H1 (cell line): ENCODE data around the gene OR8B12. TPM values are rescaled to one million over a fixed set of nuclear protein-coding genes. Genes with fewer than 3 reads are reported as not detected.

Source experiments
- CTCF ChIA-PET: fragments of 300-600 bp; sonication (Branson Sonifier 250); formaldehyde crosslinking; loops from one replicate; lab custom pipeline; 2021; ENCODE audit not compliant: partially characterized antibody; lab: Charles Lee
- POLR2A ChIA-PET: fragments of 300-600 bp; sonication (Branson Sonifier 250); formaldehyde crosslinking; loops from one replicate; lab custom pipeline; 2021; ENCODE audit warnings: inconsistent platforms; ENCODE audit not compliant: partially characterized antibody; lab: Charles Lee
- DNase-seq, 2 experiments: peaks; one replicate each; pipeline versions ENCODE4 v3.0.0 to v3.0.0-alpha.2; 2010 to 2022; ENCODE audit warnings: low spot score in 2 of 2, low read depth in 1 of 2, mixed read lengths in 1 of 2
- FAIRE-seq: peaks from 2 replicates; lab custom pipeline; 2011; peaks lifted over from hg19 to GRCh38; lab: Jason Lieb, UNC
- H2AFZ ChIP-seq: 2 replicates; pipeline ENCODE4 v1.8.1; 2012; ENCODE audit warnings: low read length, inconsistent platforms
- H2AK5ac ChIP-seq: 2 replicates; pipeline ENCODE4 v1.6.1; 2013; ENCODE audit warnings: low read depth, low read length
- H2BK120ac ChIP-seq: replicated peaks from 2 replicates; pipeline ENCODE3; 2013; ENCODE audit warnings: low read depth, low read length, inconsistent platforms
- H2BK12ac ChIP-seq: 2 replicates; pipeline ENCODE4 v1.6.1; 2013; ENCODE audit warnings: low read depth, low read length
- H2BK15ac ChIP-seq: 2 replicates; pipeline ENCODE4 v1.6.1; 2013; ENCODE audit warnings: low read length
- H2BK20ac ChIP-seq: 2 replicates; pipeline ENCODE4 v1.6.1; 2013; ENCODE audit warnings: low read length
- H2BK5ac ChIP-seq: 2 replicates; pipeline ENCODE4 v1.6.1; 2013; ENCODE audit warnings: low read depth, low read length
- H3K14ac ChIP-seq: 2 replicates; pipeline ENCODE4 v1.6.1; 2013; ENCODE audit warnings: inconsistent platforms; ENCODE audit not compliant: insufficient read length
- H3K18ac ChIP-seq: 2 replicates; pipeline ENCODE4 v1.6.1; 2013; ENCODE audit warnings: low read length; ENCODE audit errors: extremely low read depth
- H3K23ac ChIP-seq: 2 replicates; pipeline ENCODE4 v1.6.1; 2013; ENCODE audit warnings: inconsistent platforms; ENCODE audit not compliant: insufficient read length
- H3K23me2 ChIP-seq: 2 replicates; pipeline ENCODE4 v1.6.1; 2013; ENCODE audit warnings: low read depth, low read length
- H3K27ac ChIP-seq: 2 replicates; pipeline ENCODE4 v1.6.1; 2011; ENCODE audit warnings: low read depth, low read length, inconsistent platforms
- H3K27me3 ChIP-seq, 4 experiments: replicated peaks in 1 of 4; 1 replicate in 1 of 4; 2 replicates in 3 of 4; pipeline versions ENCODE4 v1.6.1 to v1.8.1; 2011 to 2013; ENCODE audit warnings: low read length in 3 of 4, mild to moderate bottlenecking in 3 of 4, inconsistent platforms in 2 of 4, mixed read lengths in 2 of 4, moderate library complexity in 1 of 4; ENCODE audit not compliant: control insufficient read depth in 3 of 4, insufficient read depth in 3 of 4; ENCODE audit errors: extremely low read depth in 1 of 4
- H3K36me3 ChIP-seq, 4 experiments: 2 replicates each; pipeline versions ENCODE4 v1.6.1 to v1.8.1; 2011 to 2013; ENCODE audit warnings: mild to moderate bottlenecking in 4 of 4, low read length in 3 of 4, moderate library complexity in 2 of 4, control low read depth in 1 of 4, inconsistent platforms in 1 of 4; ENCODE audit not compliant: insufficient read depth in 4 of 4, control insufficient read depth in 2 of 4
- H3K4ac ChIP-seq: replicated peaks from 2 replicates; pipeline ENCODE3; 2013; ENCODE audit warnings: low read length, low read depth, mixed read lengths, inconsistent platforms; ENCODE audit not compliant: insufficient read length
- H3K4me1 ChIP-seq, 4 experiments: replicated peaks in 1 of 4; 1 replicate in 1 of 4; 2 replicates in 3 of 4; pipeline versions ENCODE4 v1.6.1 to v1.8.1; 2011 to 2013; ENCODE audit warnings: low read length in 3 of 4, inconsistent platforms in 2 of 4, mixed read lengths in 1 of 4; ENCODE audit not compliant: insufficient read depth in 4 of 4, control insufficient read depth in 3 of 4
- H3K4me2 ChIP-seq, 2 experiments: 2 replicates each; pipeline versions ENCODE4 v1.6.1 to v1.8.1; 2011 to 2013; ENCODE audit warnings: low read depth in 2 of 2, low read length in 2 of 2, control low read depth in 1 of 2, inconsistent platforms in 1 of 2, mild to moderate bottlenecking in 1 of 2; ENCODE audit not compliant: insufficient read depth in 1 of 2
- H3K4me3 ChIP-seq, 4 experiments: fragments of 200-600, 300-600 bp in 1 of 4; sonication (generic), shearing (Covaris generic), sonication (Bioruptor Twin) in 1 of 4; 2 replicates each; pipeline versions ENCODE4 v1.5.1 to v1.8.1; 2011 to 2016; ENCODE audit warnings: low read length in 4 of 4, low read depth in 3 of 4, control low read depth in 2 of 4, inconsistent platforms in 2 of 4, mild to moderate bottlenecking in 2 of 4, mixed read lengths in 1 of 4, moderate library complexity in 1 of 4; ENCODE audit not compliant: insufficient read depth in 2 of 4; ENCODE audit errors: extremely low read depth in 1 of 4
- H3K56ac ChIP-seq: replicated peaks from 2 replicates; pipeline ENCODE3; 2013; ENCODE audit warnings: low read depth, mild to moderate bottlenecking, mixed read lengths, low read length, inconsistent platforms; ENCODE audit not compliant: insufficient read length
- H3K79me1 ChIP-seq: 2 replicates; pipeline ENCODE4 v1.6.1; 2013; ENCODE audit warnings: low read depth, low read length, control low read depth
- H3K79me2 ChIP-seq, 2 experiments: 2 replicates each; pipeline versions ENCODE4 v1.6.1 to v1.8.1; 2012 to 2013; ENCODE audit warnings: low read length in 2 of 2, mild to moderate bottlenecking in 2 of 2, inconsistent platforms in 1 of 2; ENCODE audit not compliant: insufficient read depth in 2 of 2, control insufficient read depth in 1 of 2
- H3K9ac ChIP-seq, 4 experiments: replicated peaks in 1 of 4; 1 replicate in 1 of 4; 2 replicates in 3 of 4; pipeline versions ENCODE4 v1.6.1 to v1.8.1; 2011 to 2013; ENCODE audit warnings: low read depth in 3 of 4, low read length in 3 of 4, control low read depth in 2 of 4, mild to moderate bottlenecking in 2 of 4, moderate library complexity in 2 of 4, inconsistent platforms in 1 of 4; ENCODE audit errors: extremely low read depth in 1 of 4
- H3K9me3 ChIP-seq, 2 experiments: 2 replicates each; pipeline versions ENCODE4 v1.6.1 to v1.8.1; 2012 to 2013; ENCODE audit warnings: mild to moderate bottlenecking in 2 of 2, moderate library complexity in 2 of 2, control low read depth in 1 of 2, inconsistent platforms in 1 of 2, low read depth in 1 of 2, low read length in 1 of 2, mixed read lengths in 1 of 2; ENCODE audit not compliant: insufficient read depth in 2 of 2
- H4K20me1 ChIP-seq, 2 experiments: replicated peaks in 1 of 2; 2 replicates each; pipeline versions ENCODE3 to v1.8.1; 2011 to 2013; ENCODE audit warnings: inconsistent platforms in 2 of 2, low read length in 2 of 2, mild to moderate bottlenecking in 1 of 2; ENCODE audit not compliant: insufficient read depth in 2 of 2, control insufficient read depth in 1 of 2
- H4K5ac ChIP-seq: 2 replicates; pipeline ENCODE4 v1.6.1; 2013; ENCODE audit warnings: low read length, low read depth, mixed read lengths, inconsistent platforms; ENCODE audit not compliant: insufficient read length
- H4K8ac ChIP-seq: 2 replicates; pipeline ENCODE4 v1.8.0; 2013; ENCODE audit warnings: mild to moderate bottlenecking, moderate library complexity, low read length, inconsistent platforms; ENCODE audit not compliant: insufficient read depth; ENCODE audit errors: extremely low read depth
- H4K91ac ChIP-seq: replicated peaks from 2 replicates; pipeline ENCODE3; 2013; ENCODE audit warnings: low read length, mixed read lengths, inconsistent platforms; ENCODE audit not compliant: insufficient read length
- CEBPB ChIP-seq: IDR thresholded peaks from 2 replicates; pipeline ENCODE4 v1.6.1; 2012; ENCODE audit warnings: low read depth, low read length
- E2F6 ChIP-seq: IDR thresholded peaks from 2 replicates; pipeline ENCODE4 v1.6.1; 2012; ENCODE audit warnings: inconsistent platforms
- KDM4A ChIP-seq: IDR thresholded peaks from one replicate; pipeline ENCODE4 v1.7.1; 2012; ENCODE audit warnings: low read depth, mild to moderate bottlenecking, moderate library complexity, low read length, inconsistent platforms; ENCODE audit not compliant: severe bottlenecking
- NANOG ChIP-seq: IDR thresholded peaks from 2 replicates; pipeline ENCODE4 v1.6.1; 2011; ENCODE audit warnings: low read length, low read depth, mild to moderate bottlenecking, inconsistent platforms; ENCODE audit not compliant: insufficient read depth, poor library complexity, severe bottlenecking
- RAD21 ChIP-seq, 2 experiments: IDR thresholded peaks in 1 of 2; conservative IDR thresholded peaks in 1 of 2; 2 replicates each; pipeline ENCODE4 v1.6.1; 2011; ENCODE audit warnings: low read depth in 2 of 2, low read length in 2 of 2, improper control_type of control experiment in 1 of 2, inconsistent platforms in 1 of 2, mild to moderate bottlenecking in 1 of 2, moderate library complexity in 1 of 2
- SRF ChIP-seq: IDR thresholded peaks from 2 replicates; pipeline ENCODE4 v1.6.1; 2011; ENCODE audit warnings: mild to moderate bottlenecking, low read depth, low read length, moderate library complexity
- TAF7 ChIP-seq: optimal IDR thresholded peaks from 2 replicates; pipeline ENCODE3; 2011; ENCODE audit warnings: low read depth, mild to moderate bottlenecking, inconsistent platforms, low read length, moderate library complexity, borderline replicate concordance
- TEAD4 ChIP-seq: IDR thresholded peaks from 2 replicates; pipeline ENCODE4 v1.6.1; 2012; ENCODE audit warnings: low read depth, low read length, inconsistent platforms, mixed read lengths
- YY1 ChIP-seq: IDR thresholded peaks from 2 replicates; pipeline ENCODE4 v1.6.1; 2011; ENCODE audit warnings: low read depth, mild to moderate bottlenecking, low read length
- WGBS, 2 experiments: shearing (Covaris generic) in 1 of 2; methylation state at CpG; one replicate each; pipeline versions ENCODE4 v1.1.6 to v1.1.7; 2013 to 2015; ENCODE audit warnings: low lambda C conversion rate in 2 of 2, mixed read lengths in 2 of 2, inconsistent platforms in 1 of 2, low coverage in 1 of 2, missing lambda C conversion rate in 1 of 2; ENCODE audit not compliant: insufficient replicate concordance in 2 of 2, insufficient coverage in 1 of 2, insufficient read length in 1 of 2; ENCODE audit errors: extremely low coverage in 1 of 2, missing lambda C conversion rate in 1 of 2; 5-methylcytosine and 5-hydroxymethylcytosine counted together
- polyA plus RNA-seq, 7 experiments: library from polyadenylated mRNA; depleted of rRNA in 3 of 7; stranded (reverse) in 5 of 7; unstranded in 2 of 7; fragments of >200 nt in 5 of 7; fragments of 200-250 nt in 2 of 7; gene quantifications; 1 replicate in 5 of 7; 2 replicates in 1 of 7; 4 replicates in 1 of 7; pipeline versions ENCODE4 v1.2.1 to v1.2.3, GENCODE V29; 2011 to 2013; ENCODE audit warnings: missing spikeins in 2 of 7, mixed read lengths in 2 of 7
- total RNA-seq: library from RNA; stranded (reverse); fragmentation: NEBNext Ultra II Directional; extraction: Animal tissue kit (Norgen Biotek cat#: 25700); gene quantifications from 2 replicates; pipeline ENCODE4 v1.2.1, GENCODE V29; 2021
- TF ChIP-seq, protein P1 (sequence below), 3 experiments: IDR thresholded peaks; 1 replicate in 2 of 3; 2 replicates in 1 of 3; pipeline versions ENCODE4 v1.5.1 to v1.6.1; 2011; ENCODE audit warnings: low read length in 3 of 3, mild to moderate bottlenecking in 3 of 3, inconsistent platforms in 2 of 3, low read depth in 1 of 3, moderate library complexity in 1 of 3; ENCODE audit not compliant: insufficient read depth in 1 of 3; ENCODE audit errors: control extremely low read depth in 1 of 3

The OR8B12 gene
- total and polyA plus RNA-seq, 2 of the 8 experiments (the other 6 are each of a cell fraction or from before 2014, with no cell fraction given) = not detected

GRCh38 chr11:124536520-124536919 is 6.9 kb downstream of the OR8B12 start:
- H2BK12ac ChIP-seq = peak overlapping the region; percentile 65; the same call in 1 of the 2 replicates
- H3K27me3 ChIP-seq = no peaks in the 10 kb centered on the region
- H3K56ac ChIP-seq = no peak overlapping the region
- H2AK5ac ChIP-seq = no peak overlapping the region
- H3K79me2 ChIP-seq = no peaks in the 10 kb centered on the region
- H3K23me2 ChIP-seq = no peaks in the 10 kb centered on the region
- H3K36me3 ChIP-seq = no peaks in the 10 kb centered on the region
- H4K8ac ChIP-seq = no peak overlapping the region
- H3K14ac ChIP-seq = no peak overlapping the region
- peaks cover 0 to 5% (median under 1%) of the 10 kb centered on the region in 4 experiments; a peak in 4 of 7 replicates for H3K4me1 ChIP-seq
- ChIA-PET POLR2A (no interaction called here), CTCF (interaction anchor here (0.8 to 2.9 kb wide), 17 partner anchors 15 to 412 kb away, joined by 3 to 12 read pairs (median 4); partner anchors contain the start of gene TBRG1)
- no peak overlapping the region for H3K27ac ChIP-seq
- no peak overlapping the region for H3K9ac ChIP-seq
- peak overlapping the region; percentile 77 for H2AFZ ChIP-seq
- DNase-seq (peak; percentile 47 to 59), FAIRE-seq (no peak)
- H4K5ac ChIP-seq = no peak overlapping the region
- peak overlapping the region; percentile 20; the same call in 1 of the 2 replicates for H2BK15ac ChIP-seq
- H2BK20ac ChIP-seq = no peak overlapping the region
- no peaks in the 10 kb centered on the region for H4K20me1 ChIP-seq
- no peak overlapping the region for H3K23ac ChIP-seq
- H3K79me1 ChIP-seq = no peaks in the 10 kb centered on the region
- no peak overlapping the region for H3K4ac ChIP-seq
- 0 out of 2 replicates have a peak overlapping the region, but pooled peaks have one; percentile 38 for H2BK5ac ChIP-seq
- no peak overlapping the region for H4K91ac ChIP-seq
- no peak overlapping the region for H3K18ac ChIP-seq
- no peak overlapping the region for H3K4me3 ChIP-seq
- H3K4me2 ChIP-seq = no peak overlapping the region
- H2BK120ac ChIP-seq = peak overlapping the region; percentile 69
- 43% methylated on average over 6 of the region's 6 CpGs; no CpG with 5 or more reads in 1 of the 2 experiments for WGBS, 2 experiments
- no peaks in the 10 kb centered on the region for H3K9me3 ChIP-seq
- TF ChIP-seq YY1 = peak; percentile 64
- peak; percentile 44 to 59 for TF ChIP-seq RAD21 (IDR thresholded peaks at IDR 0.05 in 1 of 2, conservative IDR thresholded peaks at IDR 0.05 in 1 of 2; ENCODE audit: low read depth in 2 of 2, low read length in 2 of 2)
- no peak for TF ChIP-seq E2F6
- peak; percentile 88 for TF ChIP-seq TEAD4
- TF ChIP-seq KDM4A = no peak
- TF ChIP-seq, protein P1, sequence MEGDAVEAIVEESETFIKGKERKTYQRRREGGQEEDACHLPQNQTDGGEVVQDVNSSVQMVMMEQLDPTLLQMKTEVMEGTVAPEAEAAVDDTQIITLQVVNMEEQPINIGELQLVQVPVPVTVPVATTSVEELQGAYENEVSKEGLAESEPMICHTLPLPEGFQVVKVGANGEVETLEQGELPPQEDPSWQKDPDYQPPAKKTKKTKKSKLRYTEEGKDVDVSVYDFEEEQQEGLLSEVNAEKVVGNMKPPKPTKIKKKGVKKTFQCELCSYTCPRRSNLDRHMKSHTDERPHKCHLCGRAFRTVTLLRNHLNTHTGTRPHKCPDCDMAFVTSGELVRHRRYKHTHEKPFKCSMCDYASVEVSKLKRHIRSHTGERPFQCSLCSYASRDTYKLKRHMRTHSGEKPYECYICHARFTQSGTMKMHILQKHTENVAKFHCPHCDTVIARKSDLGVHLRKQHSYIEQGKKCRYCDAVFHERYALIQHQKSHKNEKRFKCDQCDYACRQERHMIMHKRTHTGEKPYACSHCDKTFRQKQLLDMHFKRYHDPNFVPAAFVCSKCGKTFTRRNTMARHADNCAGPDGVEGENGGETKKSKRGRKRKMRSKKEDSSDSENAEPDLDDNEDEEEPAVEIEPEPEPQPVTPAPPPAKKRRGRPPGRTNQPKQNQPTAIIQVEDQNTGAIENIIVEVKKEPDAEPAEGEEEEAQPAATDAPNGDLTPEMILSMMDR (IDR thresholded peaks at IDR 0.05; ENCODE audit: control extremely low read depth in 1 of 3, insufficient read depth in 1 of 3, low read depth in 1 of 3, low read length in 3 of 3) = peak in 2 of 3 experiments; percentile 24 to 49; a peak in 3 of 4 replicates
- TF ChIP-seq NANOG = no peak
- peak; percentile 96 for TF ChIP-seq CEBPB
- no peak for TF ChIP-seq SRF
- TF ChIP-seq TAF7 = no peak
